Testis (tissue), 3 donors: Measurements from ENCODE around the gene INPP4A. TPM values are rescaled to one million over a fixed set of nuclear protein-coding genes. Genes with fewer than 3 reads are reported as not detected.

Source experiments
- DNase-seq: peaks from one replicate; pipeline ENCODE4 v3.0.0-alpha.2; 2019
- H3K27ac ChIP-seq, 2 donors: fragments of 200-600 bp; sonication (generic); one replicate each; pipeline ENCODE4 v1.5.1; 2019
- H3K27me3 ChIP-seq: fragments of 200-600 bp; sonication (generic); one replicate; pipeline ENCODE4 v1.5.1; 2019
- H3K36me3 ChIP-seq: fragments of 200-600 bp; sonication (generic); one replicate; pipeline ENCODE4 v1.5.1; 2017; ENCODE audit warnings: low read depth; ENCODE audit errors: missing control alignments
- H3K4me1 ChIP-seq: fragments of 200-600 bp; sonication (generic); one replicate; pipeline ENCODE4 v1.5.1; 2019
- H3K4me3 ChIP-seq, 2 donors: fragments of 200-600 bp; sonication (generic); one replicate each; pipeline ENCODE4 v1.5.1; 2017 to 2019
- H3K9me3 ChIP-seq: fragments of 200-600 bp; sonication (generic); one replicate; pipeline ENCODE4 v1.5.1; 2017
- POLR2A ChIP-seq: fragments of 450-650 bp; IDR thresholded peaks from one replicate; pipeline ENCODE4 v1.6.1; 2017; ENCODE audit warnings: antibody characterized with exemption, mild to moderate bottlenecking, moderate library complexity
- WGBS, 2 donors: methylation state at CpG; one replicate each; pipeline ENCODE4 v1.1.5; 2018; 5-methylcytosine and 5-hydroxymethylcytosine counted together
- intact Hi-C: fragments of 100-400 bp; cut with DNase I; formaldehyde crosslinking; loops from one replicate; pipeline ENCODE4 v1.15.1; 2023; ENCODE audit warnings: low total_unique reads
- polyA plus RNA-seq: library from polyadenylated mRNA; stranded (reverse); fragments of 350-450 nt; fragmentation: Illumina TruSeq; extraction: RNeasy Lipid Tissue Mini Kit (QIAGEN cat#74804); gene quantifications from one replicate; pipeline ENCODE4 v1.2.3, GENCODE V29; 2014; ENCODE audit warnings: low read depth, low replicate concordance; ENCODE audit not compliant: insufficient read depth
- total RNA-seq, 2 donors: library from RNA; depleted of rRNA; stranded (reverse); fragments of >200 nt; gene quantifications; one replicate each; pipeline ENCODE4 v1.2.3, GENCODE V29; 2016
- TF ChIP-seq, protein P1 (sequence below), 3 experiments: fragments of 450-650 bp in 2 of 3; fragments of 200-600 bp in 1 of 3; sonication (generic) in 1 of 3; IDR thresholded peaks; one replicate each; pipeline ENCODE4 v1.5.1; 2016 to 2019; ENCODE audit warnings: antibody characterized with exemption in 3 of 3, mild to moderate bottlenecking in 2 of 3, moderate library complexity in 1 of 3

Gene INPP4A
- total and polyA plus RNA-seq, 3 donors from 2014 or later, result 13.3 to 42.9 (median 35.6) TPM

DNA sequence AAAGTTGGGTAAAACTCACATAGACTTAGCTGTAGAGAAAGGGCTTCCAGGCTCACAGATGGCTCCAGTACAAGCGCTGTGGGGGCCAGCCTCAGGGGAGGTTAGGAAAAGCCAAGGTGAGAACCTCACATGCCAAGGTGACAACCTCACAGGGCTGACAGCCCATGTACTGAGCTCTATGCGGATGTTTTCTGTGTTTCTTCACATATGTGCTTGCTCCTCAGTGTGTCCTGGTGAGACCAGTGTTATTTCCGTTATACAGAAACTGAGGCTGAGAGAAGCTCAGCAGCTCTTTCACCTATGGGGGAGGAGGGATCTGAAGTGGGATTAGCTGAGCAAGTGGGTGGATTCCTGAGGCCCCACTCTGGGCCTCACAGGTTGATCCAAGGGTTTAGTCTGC, 67.3 kb downstream of the INPP4A start:
- Histone ChIP-seq H3K4me3 (no peak overlapping the region), H3K27me3 (no peaks in the 10 kb centered on the region), H3K9me3 (no peaks in the 10 kb centered on the region), H3K27ac (no peak overlapping the region), H3K4me1 (peaks cover 25% of the 10 kb centered on the region), H3K36me3 (no peaks in the 10 kb centered on the region)
- no peak for DNase-seq
- WGBS, 2 donors, result 93 to 98% methylated on average over 3 of the region's 3 CpGs
- TF ChIP-seq POLR2A, result no peak
- TF ChIP-seq, protein P1, sequence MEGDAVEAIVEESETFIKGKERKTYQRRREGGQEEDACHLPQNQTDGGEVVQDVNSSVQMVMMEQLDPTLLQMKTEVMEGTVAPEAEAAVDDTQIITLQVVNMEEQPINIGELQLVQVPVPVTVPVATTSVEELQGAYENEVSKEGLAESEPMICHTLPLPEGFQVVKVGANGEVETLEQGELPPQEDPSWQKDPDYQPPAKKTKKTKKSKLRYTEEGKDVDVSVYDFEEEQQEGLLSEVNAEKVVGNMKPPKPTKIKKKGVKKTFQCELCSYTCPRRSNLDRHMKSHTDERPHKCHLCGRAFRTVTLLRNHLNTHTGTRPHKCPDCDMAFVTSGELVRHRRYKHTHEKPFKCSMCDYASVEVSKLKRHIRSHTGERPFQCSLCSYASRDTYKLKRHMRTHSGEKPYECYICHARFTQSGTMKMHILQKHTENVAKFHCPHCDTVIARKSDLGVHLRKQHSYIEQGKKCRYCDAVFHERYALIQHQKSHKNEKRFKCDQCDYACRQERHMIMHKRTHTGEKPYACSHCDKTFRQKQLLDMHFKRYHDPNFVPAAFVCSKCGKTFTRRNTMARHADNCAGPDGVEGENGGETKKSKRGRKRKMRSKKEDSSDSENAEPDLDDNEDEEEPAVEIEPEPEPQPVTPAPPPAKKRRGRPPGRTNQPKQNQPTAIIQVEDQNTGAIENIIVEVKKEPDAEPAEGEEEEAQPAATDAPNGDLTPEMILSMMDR (IDR thresholded peaks at IDR 0.05), result no peak
- intact Hi-C loops, result no loop called here

DNA sequence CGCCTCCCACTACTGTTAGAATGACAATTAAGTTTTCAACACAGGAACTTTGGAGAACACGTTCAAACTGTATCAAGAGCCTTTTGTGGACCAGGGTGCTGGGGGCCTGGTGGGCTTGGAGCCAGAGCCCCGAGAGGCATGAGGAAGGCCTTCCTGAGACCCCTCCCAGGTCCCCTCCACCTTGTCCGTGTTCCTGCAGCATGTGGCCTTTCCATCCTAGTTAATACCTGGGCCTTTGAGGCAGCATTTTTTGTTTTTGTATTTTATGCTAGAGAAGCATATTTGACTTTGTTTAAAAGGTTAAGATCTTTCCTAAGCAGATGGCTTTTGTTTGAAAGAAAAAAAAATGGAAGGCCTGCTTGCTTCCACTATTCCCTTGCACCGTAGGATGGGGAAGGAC, 68.0 kb downstream of the INPP4A start:
- intact Hi-C loops, result no loop called here
- TF ChIP-seq POLR2A, result no peak
- TF ChIP-seq, protein P1 (IDR thresholded peaks at IDR 0.05), result no peak
- Histone ChIP-seq H3K27me3 (no peaks in the 10 kb centered on the region), H3K27ac (no peak overlapping the region), H3K4me1 (peaks cover 23% of the 10 kb centered on the region), H3K9me3 (no peaks in the 10 kb centered on the region), H3K36me3 (no peaks in the 10 kb centered on the region), H3K4me3 (no peak overlapping the region)
- WGBS, 2 donors, result 79 to 93% methylated on average over 5 of the region's 5 CpGs
- DNase-seq, result no peak

GRCh38 chr2:98514096-98514639, 69.5 kb downstream of the INPP4A start:
- intact Hi-C loops, result no loop called here
- no peak for DNase-seq
- peaks cover 12% of the 10 kb centered on the region for H3K4me1 ChIP-seq
- no peaks in the 10 kb centered on the region for H3K36me3 ChIP-seq
- H3K27ac ChIP-seq, result no peak overlapping the region
- WGBS, 2 donors, result 92 to 98% methylated on average over 5 of the region's 5 CpGs
- TF ChIP-seq, protein P1 (IDR thresholded peaks at IDR 0.05), result no peak
- TF ChIP-seq POLR2A, result no peak
- H3K4me3 ChIP-seq, result no peak overlapping the region
- H3K9me3 ChIP-seq, result no peaks in the 10 kb centered on the region
- no peaks in the 10 kb centered on the region for H3K27me3 ChIP-seq

- Histone ChIP-seq H3K36me3 (no peaks in the 10 kb centered on the region), H3K9me3 (no peaks in the 10 kb centered on the region), H3K27ac (peak overlapping the region in 1 of 2 donors; percentile 15), H3K4me1 (peaks cover 12% of the 10 kb centered on the region), H3K27me3 (no peaks in the 10 kb centered on the region), H3K4me3 (no peak overlapping the region)
- DNase-seq, result no peak
- WGBS, 2 donors, result 79 to 80% methylated on average over 4 of the region's 4 CpGs
- no peak for TF ChIP-seq POLR2A
- TF ChIP-seq, protein P1 (IDR thresholded peaks at IDR 0.05), result no peak
- intact Hi-C loops, result no loop called here
These were observed 70.2 kb downstream of the INPP4A start for GRCh38 chr2:98514879-98515249.

- intact Hi-C loops, result no loop called here
- TF ChIP-seq, protein P1 (IDR thresholded peaks at IDR 0.05), result no peak
- TF ChIP-seq POLR2A, result no peak
- peak overlapping the region in 1 of 2 donors; percentile 15 for H3K27ac ChIP-seq
- no peaks in the 10 kb centered on the region for H3K27me3 ChIP-seq
- no peaks in the 10 kb centered on the region for H3K36me3 ChIP-seq
- no peaks in the 10 kb centered on the region for H3K9me3 ChIP-seq
- no peak for DNase-seq
- 53 to 67% methylated on average over 13 of the region's 13 CpGs for WGBS, 2 donors
- H3K4me1 ChIP-seq, result peaks cover 12% of the 10 kb centered on the region
- no peak overlapping the region for H3K4me3 ChIP-seq
These were observed 70.8 kb downstream of the INPP4A start for GRCh38 chr2:98515250-98515991.
